NK-92 (cell line): ENCODE results near the gene CYB5R3.
"Not testable (repeated sequence)": the region's sequence is repeated elsewhere in the genome, so short reads cannot be mapped to it uniquely, and the experiment has no call there.

ENCODE experiments used
- DNase-seq: peaks from one replicate; lab custom pipeline; 2025; ENCODE audit not compliant: unreplicated experiment; lab: John Stamatoyannopoulos, UW

Gene CYB5R3

DNA sequence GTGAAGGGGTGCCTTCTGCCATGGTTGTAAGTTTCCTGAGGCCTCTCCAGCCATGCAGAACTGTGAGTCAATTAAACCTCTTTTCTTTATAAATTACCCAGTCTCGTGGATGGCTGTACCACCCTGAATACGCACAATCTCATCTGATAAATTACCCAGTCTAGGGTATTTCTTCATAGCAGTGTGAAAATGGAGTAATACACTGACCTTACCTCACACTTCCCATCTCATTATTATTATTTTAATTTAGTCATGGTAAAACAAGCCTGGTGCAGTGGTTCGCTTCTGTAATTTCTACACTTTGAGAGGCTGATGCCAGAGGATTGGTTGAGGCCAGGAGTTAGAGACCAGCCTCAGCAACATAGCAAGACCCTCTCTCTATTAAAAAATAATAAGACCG is 30.5 kb upstream of the CYB5R3 start:
- DNase-seq, result no peak

DNA sequence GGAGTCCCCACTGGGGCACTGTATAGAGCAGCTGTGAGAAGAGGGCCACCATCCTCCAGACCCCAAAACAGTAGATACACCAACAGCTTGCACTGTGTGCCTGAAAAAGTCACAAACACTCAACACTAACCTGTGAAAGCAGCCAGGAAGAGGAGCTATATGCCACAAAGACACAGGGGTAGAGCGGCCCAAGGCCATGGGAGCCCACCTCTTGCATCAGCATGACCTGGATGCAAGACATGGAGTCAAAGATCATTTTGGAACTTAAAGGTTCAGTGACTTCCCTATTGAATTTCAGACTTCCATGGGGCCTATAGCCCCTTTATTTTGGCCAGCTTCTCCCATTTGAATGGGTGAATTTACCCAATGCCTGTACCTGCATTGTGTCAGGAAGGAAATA is 29.7 kb upstream of the CYB5R3 start:
- no peak for DNase-seq

DNA sequence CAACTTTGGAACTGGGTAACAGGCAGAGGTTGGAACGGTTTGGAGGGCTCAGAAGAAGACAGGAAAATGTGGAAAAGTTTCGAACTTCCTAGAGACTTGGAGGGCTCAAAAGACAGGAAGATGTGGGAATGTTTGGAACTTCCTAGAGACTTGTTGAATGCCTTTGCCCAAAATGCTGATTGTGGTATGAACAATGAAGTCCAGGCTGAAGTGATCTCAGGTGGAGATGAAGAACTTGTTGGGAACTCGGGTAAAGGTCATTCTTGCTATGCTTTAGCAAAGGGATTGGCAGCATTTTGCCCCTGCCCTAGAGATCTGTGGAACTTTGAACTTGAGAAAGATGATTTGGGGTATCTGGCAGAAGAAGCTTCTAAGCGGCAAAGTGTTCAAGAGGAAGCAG is 28.7 kb upstream of the CYB5R3 start:
- DNase-seq, result not testable (repeated sequence)

DNA sequence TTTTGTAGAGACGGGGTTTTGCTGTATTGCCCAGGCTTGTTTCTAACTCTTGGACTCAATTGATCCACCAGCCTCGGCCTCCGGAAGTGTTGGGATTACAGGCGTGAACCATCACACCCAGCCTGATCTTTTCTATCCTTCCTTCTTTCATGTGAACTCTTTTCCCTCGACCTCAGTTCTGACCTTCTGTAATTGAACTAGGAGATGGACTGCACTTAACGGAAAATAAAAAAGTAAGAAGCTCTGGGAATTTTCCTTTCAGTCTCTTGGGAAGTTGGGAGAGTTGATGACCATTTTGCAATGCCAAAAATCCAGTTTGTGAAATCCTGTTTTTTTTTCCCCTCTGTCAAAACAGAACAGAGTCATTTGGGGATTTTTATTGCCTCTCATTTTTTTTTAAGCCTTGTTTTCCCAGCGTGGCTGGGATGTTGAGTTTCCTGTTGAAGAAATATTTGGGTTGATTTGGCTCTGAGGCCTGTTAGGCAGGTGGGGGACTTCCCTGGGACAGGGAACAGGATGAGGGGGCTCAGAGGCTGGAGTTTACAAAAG is 26.9 kb upstream of the CYB5R3 start:
- DNase-seq, result no peak

DNA sequence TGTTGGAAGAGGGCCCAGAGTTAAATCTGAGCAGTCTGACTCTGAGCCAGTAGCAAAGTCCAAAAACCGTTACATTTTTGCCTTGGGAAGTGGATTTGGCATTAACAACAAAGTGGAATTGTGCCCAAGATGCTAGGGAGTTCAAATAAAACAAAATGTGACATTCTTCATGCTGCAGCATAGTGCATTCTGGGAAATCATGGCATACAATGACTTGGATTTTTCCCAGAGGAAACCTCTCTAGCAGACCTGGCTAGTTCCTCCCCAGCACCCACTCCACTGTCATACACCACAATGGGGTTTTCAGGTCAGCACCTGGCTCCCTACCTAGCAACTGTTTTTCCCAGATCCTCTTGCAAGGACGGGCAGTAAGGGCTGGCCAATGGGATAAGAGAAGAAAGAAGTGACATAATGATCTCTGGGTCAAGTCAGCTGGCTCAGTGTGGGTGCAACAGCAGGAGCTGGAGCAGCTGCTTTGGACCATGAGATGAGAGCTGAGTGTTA is 24.8 kb upstream of the CYB5R3 start:
- DNase-seq, result no peak

DNA sequence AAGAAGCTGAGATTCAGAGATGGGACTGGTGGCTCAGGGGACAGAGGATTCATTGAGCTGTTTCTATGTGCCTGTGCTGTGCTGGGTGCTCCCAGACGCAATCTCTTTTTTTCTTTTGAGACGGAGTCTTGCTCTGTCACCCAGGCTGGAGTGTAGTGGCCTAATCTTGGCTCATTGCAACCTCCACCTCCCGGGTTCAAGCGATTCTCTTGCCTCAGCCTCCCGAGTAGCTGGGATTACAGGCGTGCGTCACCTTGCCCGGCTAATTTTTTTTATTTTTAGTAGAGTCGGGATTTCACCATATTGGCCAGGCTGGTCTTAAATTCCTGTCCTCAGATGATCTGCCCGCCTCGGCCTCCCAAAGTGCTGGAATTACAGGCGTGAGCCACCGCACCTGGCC is 23.9 kb upstream of the CYB5R3 start:
- DNase-seq, result not testable (repeated sequence)

DNA sequence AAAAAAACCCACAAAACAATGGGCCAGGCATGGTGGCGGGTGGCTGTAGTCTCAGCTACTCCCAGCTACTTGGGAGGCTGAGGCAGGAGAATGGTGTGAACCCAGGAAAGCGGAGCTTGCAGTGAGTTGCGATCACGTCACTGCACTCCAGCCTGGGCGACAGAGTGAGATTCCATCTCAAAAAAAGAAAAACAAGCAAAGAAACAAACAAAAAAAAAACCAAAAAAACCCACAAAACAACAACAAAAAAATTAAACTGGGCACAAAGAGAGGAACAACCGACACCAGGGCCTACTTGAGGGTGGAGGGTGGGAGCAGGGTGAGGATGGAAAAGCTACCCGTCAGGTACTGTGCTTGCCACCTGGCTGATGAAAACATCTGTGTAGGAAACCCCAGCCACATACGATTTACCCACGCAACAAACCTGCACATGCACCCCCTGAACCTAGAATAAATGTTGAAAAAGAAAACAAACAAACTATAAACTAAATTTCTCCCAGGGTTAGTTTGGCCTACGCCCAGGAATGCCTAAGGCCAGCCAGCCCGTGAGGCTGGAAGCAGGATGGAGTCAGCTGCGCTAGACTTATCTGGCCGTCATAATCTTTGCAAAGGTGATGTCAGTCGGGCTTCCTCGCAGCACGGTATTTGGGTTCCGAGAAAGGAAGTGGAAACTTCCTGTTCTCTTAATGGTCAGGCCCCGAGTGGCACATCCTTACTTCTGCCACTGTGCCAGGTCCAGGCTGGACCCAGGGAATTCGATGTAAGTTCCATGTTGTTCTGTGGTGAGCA is 21.9 kb upstream of the CYB5R3 start:
- no peak for DNase-seq

DNA sequence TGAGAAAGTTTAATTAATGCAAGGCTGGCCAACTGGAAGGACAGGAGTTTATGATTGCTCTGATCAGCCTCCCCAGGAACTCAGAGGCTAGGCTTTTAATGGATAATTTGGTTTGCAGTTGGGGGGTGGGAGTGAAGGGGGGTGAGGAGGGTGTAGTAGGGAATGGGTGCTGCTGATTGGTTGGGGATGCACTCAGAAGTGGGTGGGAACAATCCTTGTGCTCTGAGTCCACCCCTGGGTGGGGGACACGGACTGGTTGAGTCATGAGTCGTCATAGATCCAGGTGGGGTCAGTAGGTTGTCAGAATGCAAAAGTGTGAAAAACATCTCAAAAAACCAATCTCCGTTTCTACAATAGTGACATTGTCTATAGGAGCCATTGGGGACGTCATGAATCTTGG is 20.9 kb upstream of the CYB5R3 start:
- no peak for DNase-seq

DNA sequence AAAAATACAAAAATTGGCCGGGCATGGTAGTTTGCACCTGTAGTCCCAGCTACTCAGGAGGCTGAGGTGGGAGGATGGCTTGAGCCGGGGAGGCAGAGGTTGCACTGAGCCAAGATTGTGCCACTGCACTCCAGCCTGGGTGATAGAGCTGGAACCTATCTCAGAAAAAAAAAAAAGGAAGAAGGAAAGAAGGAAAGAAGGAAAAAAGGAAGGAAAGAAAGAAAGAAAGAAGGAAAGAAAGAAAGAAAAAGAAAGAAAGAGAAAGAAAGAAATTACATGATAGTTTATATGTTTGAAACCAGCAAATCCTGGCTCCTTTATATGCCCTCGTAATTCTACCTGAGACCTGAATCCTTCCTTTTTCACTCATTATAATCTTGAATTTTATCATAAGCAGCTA is 17.2 kb upstream of the CYB5R3 start:
- DNase-seq, result not testable (repeated sequence)

DNA sequence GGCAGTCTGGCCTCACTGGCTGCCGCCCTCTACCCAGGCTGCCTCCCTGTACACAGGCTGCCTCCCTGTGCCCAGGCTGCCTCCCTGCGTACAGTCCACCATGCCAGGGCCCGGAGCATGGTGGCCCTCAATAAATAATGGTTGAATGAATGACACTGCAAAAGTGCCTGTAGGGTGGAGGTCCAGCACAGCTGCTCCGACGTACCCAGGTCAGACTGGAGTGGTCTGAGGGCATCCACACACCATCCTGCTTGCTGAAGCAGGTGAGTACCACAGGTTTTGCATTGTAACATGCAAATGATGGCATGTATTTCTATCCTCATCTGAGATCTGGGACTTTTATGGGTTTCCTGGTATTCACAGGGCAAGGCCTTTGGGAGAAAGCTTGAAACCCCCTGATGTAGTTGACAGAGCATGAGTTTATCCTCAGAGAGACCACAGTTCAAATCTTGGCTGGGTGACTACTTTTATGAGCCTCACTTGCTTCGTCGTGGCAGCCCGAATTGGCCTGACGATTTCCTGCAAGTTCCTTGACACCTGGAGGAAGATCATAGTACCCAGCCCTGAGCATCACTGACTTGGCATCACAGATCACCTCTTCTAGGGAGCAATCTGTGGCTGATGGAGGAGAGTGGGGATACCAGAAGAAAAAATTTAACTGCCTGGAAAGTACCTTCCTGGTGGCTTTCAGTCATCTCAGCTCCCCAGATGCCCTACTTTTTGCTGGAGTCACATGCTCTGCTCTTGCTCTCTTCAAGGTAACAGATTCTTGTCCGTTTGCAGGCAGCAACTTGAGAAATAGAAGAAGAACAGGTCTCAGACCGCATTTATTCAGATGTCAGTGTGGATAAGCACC is 16.0 kb upstream of the CYB5R3 start:
- DNase-seq, result no peak

DNA sequence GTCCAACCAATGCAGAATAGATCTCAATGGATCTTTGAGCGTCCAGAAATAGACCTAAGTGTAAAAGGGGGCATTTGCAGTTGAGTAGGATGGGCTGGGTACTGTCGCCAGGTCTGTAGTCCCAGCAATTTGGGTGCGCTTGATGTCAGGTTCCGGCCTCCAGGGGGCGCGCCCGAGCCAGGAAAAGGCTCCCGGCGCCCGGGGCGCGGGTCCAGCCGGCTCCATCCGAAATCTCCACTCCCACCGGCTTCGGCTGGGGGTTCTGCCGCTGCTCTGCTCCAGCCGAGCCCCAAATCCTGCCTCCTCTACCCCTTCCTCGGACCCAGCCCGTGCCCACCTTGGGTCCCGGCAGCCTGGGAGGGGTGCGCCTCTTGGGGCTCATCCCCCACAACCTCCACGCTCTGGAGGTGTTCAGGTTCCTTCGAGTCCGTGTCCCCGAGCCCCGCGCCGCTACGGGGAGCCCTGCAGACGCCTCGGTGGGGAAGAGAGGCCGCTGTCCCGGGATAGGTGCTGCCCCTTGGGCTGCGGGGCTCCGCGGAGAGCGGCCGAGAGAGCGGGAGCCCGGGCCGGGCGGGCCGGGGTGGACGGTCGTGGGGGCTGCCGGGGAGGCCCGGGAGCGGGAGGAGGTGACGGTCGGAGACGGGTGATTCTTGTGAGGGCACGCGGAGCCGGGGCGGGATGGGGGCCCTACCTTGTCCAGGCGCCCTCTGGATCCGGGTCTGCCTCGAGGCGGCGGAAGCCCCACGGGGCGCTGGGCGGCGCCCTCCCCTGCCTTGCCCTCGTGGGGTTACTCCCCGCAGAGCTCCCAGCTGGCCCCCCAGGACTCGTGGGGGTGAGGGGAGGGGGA is 13.0 kb upstream of the CYB5R3 start:
- DNase-seq, result no peak

DNA sequence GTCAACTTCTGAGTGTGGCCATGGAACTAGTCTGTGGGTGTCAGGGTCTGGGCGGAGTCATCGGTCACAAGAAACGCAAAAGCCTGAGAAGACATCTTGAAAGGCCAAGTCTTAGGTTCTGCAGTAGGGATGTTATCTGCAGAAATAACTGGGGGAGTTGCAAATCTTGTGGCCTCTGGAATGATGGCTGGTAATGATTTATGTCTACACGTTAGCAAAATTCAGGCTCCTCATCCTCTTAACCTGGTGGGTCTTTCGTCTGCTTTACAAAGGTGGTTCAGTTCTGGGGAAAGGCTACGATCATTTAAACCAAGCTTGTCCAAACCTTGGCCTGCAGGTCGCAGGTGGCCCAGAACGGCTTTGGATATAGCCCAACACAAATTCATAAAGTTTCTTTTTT is 7.4 kb upstream of the CYB5R3 start:
- no peak for DNase-seq

DNA sequence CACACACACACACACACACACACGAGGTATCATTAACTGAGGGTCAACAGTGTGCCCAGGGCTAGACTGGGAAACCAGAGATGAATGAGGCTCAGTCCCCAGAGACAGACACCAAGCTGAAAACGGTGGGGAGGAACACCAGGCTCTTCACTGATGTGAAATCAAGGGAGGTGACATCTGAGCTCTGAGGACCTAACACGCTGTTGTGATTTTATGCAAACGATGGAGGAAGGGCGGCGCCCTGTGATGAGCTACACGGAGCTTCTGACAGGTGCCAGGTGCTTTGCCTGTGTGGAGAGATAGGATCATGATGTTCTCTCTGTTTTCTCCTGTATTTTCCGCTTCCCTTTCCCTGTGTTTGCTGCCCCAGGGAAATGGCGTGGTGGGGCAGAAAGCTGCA is 6.5 kb upstream of the CYB5R3 start:
- no peak for DNase-seq

DNA sequence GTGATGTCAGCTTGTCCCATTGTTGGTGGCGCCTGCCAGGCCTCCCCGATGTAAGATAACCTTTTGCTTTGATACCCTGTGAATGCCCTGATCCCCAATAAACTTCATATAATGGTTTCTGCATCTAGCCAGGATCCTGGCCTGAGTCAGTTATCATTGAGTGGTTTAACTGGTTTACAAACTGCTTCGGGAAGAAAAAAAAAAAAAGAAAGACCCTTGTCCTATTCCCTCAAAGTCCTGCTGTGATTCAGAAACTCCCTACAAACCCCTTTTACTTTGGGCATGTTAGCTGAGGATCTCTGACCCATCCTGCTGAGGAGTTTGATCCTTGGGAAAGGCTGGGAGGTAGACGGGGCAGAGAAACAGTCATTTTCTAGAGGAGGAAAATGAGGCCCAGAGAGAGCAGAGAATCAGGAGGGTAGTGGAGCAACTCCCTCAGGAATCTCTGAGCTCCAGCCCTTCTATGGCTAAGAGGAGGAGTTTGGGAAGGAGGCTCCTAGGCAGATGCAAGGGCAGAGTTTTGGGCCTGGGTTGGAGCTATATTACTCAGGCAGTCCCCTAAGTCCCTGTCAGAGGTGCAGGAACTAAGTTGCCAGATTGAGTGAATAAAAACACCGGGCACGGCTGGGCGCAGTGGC is 5.4 kb upstream of the CYB5R3 start:
- no peak for DNase-seq

DNA sequence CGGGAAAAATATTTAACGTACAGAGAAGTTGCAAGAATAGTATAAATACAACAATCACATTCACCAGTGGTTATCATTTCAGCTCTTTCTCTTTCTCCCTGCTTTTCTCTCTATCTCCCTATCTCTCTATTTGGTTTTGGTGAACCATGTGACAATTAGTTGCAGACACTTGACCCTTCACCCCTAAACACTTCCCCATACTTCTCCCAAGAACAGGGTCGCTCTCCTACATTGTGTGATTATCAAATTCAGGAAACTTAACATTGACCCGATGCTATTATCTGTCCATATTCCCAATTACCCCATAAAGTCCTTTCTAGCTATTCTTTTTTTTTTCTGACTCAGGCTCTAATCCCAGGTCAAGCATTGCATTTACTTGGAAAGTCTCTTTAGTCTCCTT is 4.8 kb upstream of the CYB5R3 start:
- DNase-seq, result no peak

DNA sequence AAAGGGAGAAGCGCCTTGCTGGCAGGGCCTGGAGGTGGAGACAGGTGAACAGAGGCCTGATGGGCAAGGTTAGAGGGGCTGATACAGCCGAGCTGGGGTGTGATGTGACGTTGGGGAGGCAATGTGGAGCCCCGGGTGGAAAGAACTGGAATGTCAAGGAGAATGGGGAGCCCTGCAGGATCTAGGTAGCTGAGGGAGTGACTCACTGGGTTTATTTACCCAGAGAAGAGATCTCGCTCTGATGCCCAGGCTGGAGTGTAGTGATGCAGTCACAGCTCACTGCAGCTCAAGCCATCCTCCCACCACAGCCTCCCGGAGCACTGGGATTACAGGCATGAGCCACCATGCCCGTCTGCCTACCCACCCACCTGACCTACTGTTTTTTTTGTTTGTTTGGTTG is 1.9 kb upstream of the CYB5R3 start:
- DNase-seq, result no peak

DNA sequence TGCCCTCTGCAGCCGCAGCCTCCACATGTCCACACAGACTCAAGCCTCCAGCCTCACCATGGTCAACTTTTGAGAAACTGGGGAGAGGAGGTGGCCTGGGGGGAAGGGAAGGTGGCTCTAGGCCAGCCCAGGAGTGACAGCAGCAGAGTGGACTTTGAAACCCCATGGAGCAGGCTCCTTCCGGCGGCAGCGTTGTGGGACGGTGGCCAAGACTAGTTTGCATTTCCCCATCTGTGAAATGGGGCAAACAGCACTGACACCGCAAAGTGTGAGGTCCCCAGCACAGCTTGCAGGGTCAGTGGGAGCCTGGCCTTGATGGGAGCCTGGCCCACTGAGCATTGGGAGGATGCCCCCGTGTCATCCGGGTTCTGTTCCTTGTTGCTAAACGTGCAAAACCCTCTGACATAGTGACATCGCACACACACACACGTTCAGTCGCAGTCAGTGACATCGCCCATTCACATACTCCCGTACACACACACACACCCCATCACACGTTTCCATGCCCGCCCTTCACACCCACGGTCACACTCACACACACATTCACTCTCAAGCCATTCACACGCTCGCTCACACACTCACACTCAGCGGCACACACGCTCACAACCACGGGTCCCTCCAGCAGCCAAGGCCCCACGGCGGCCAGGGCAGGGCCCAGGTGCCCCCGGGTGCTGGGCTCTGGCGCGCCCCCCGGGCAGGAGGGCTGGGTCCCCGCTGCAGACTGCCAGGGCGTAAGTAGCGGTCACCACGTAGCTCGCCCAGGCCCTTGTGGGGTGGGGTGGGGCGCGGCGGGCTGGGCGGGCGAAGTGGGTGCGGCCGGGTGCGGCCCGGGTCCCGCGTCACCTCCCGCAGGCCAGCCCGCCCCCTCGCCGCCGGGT is 585 bp downstream of the CYB5R3 start:
- no peak for DNase-seq

DNA sequence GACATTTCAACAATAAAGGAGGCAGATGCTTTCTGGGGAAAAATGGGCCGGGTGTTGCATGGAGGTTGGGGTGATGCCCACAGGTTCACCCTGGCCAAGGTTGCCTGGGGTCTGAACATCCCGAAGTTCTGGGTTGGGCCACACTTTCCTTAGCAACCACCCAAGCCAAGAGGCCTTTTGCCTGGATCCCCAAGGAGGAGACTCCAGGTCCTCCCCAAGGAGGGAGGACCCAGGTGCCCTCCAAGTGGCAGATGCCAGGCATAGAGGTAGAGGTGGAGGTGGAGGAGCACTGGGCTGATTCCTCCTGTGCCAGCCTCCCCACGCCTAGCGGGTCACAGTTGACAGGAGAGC is 1.2 kb downstream of the CYB5R3 start:
- no peak for DNase-seq
